AG04449 (cell line): Measurements from ENCODE around the gene TNFRSF18.

Experiments
- CTCF ChIA-PET: fragments of 350-600 bp; formaldehyde crosslinking; extraction: SDS; loops from one replicate; lab custom pipeline; 2021; ENCODE audit warnings: antibody characterized with exemption; lab: Yijun Ruan, JAX
- POLR2A ChIA-PET: fragments of 400-600, 350-600 bp; formaldehyde crosslinking; extraction: SDS; loops from one replicate; lab custom pipeline; 2020; ENCODE audit warnings: antibody characterized with exemption, inconsistent platforms; lab: Yijun Ruan, JAX
- DNase-seq: peaks from one replicate; pipeline ENCODE4 v3.0.0-alpha.2; 2010; ENCODE audit warnings: low read depth, low spot score
- H3K4me3 ChIP-seq: 2 replicates; pipeline ENCODE4 v1.5.1; 2011; ENCODE audit warnings: low read depth, mild to moderate bottlenecking, control low read depth, low read length
- TF ChIP-seq, protein P1 (sequence below): IDR thresholded peaks from one replicate; pipeline ENCODE4 v1.5.1; 2011; ENCODE audit warnings: mild to moderate bottlenecking, moderate library complexity, low read length, control low read depth, inconsistent platforms; ENCODE audit not compliant: insufficient read depth; ENCODE audit errors: missing control alignments

The TNFRSF18 gene

DNA sequence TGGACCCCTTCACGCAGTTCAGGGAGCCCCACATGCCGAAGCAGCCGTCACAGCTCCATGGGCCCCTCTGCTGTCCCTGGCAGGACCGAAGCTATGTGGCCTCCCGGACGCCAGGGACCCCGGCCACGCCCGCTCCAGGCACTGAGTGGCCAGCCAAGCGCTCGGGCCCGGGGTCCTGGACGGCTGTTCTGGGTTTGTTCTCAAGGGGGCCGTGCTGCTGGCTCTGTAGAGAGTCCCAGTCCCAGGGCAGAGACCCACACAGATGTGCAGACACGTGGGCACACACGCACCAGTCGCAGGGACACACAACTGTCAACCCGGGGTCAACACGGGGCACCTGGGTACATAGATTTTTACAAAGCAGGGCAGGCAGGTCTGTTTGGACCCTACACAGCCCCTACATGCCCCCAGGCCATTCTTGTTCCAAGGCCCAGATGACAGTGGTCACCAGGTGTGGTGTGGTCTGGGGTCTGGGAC is 32.3 kb upstream of the TNFRSF18 start:
- no peak for DNase-seq
- CTCF ChIA-PET, result interaction anchor here (1.0 to 2.4 kb wide), 3 partner anchors 116 to 177 kb away, joined by 4 to 10 read pairs (median 6); no protein-coding TSS in a partner anchor
- no peak overlapping the region for H3K4me3 ChIP-seq
- TF ChIP-seq, protein P1, sequence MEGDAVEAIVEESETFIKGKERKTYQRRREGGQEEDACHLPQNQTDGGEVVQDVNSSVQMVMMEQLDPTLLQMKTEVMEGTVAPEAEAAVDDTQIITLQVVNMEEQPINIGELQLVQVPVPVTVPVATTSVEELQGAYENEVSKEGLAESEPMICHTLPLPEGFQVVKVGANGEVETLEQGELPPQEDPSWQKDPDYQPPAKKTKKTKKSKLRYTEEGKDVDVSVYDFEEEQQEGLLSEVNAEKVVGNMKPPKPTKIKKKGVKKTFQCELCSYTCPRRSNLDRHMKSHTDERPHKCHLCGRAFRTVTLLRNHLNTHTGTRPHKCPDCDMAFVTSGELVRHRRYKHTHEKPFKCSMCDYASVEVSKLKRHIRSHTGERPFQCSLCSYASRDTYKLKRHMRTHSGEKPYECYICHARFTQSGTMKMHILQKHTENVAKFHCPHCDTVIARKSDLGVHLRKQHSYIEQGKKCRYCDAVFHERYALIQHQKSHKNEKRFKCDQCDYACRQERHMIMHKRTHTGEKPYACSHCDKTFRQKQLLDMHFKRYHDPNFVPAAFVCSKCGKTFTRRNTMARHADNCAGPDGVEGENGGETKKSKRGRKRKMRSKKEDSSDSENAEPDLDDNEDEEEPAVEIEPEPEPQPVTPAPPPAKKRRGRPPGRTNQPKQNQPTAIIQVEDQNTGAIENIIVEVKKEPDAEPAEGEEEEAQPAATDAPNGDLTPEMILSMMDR, result no peak
- POLR2A ChIA-PET, result no interaction called here

DNA sequence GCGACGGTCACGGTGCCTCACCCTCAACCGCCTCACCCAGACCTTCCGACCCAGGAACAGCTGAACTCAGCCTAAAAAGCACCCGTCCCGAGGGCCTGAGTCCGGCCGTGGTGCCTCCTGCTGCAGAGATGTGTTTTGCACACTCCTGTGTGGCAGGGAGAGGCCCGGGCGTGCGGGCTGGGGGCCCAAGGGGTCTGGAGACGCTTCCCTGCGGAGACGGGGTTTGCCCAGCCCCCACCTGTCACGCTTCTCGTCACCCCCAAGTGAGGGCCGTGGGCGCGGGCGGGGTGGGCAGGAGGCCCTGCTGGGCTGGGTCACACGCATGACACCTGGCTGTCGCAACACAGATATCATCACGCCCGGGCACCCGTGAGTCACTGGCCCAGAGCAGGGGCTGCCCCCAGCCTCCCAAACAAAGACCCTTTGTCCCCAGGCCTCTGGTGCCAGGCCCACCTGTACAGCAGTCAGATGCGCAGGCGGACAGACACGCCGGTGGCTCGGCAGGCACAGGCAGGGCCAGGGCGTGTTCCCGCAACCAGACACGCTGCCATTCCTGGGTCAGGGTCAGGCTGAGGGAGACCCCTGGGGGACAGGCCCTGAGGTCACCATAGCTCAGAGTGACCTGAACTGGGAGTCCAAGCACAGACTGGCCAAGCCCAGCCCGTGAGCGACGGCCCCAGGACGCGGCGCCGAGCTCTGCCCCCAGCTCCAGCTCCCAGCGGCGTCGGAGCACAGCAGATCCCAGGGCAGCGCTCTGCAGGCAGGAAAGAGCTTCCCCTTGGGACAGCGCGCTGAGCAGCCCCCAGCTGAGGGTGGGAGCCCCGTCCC is 31.7 kb upstream of the TNFRSF18 start:
- ChIA-PET POLR2A (no interaction called here), CTCF (interaction anchor here (2.0 to 2.4 kb wide), 2 partner anchors 116 to 118 kb away, joined by 6 to 10 read pairs; no protein-coding TSS in a partner anchor)
- H3K4me3 ChIP-seq, result no peak overlapping the region
- TF ChIP-seq, protein P1, result no peak
- no peak for DNase-seq

DNA sequence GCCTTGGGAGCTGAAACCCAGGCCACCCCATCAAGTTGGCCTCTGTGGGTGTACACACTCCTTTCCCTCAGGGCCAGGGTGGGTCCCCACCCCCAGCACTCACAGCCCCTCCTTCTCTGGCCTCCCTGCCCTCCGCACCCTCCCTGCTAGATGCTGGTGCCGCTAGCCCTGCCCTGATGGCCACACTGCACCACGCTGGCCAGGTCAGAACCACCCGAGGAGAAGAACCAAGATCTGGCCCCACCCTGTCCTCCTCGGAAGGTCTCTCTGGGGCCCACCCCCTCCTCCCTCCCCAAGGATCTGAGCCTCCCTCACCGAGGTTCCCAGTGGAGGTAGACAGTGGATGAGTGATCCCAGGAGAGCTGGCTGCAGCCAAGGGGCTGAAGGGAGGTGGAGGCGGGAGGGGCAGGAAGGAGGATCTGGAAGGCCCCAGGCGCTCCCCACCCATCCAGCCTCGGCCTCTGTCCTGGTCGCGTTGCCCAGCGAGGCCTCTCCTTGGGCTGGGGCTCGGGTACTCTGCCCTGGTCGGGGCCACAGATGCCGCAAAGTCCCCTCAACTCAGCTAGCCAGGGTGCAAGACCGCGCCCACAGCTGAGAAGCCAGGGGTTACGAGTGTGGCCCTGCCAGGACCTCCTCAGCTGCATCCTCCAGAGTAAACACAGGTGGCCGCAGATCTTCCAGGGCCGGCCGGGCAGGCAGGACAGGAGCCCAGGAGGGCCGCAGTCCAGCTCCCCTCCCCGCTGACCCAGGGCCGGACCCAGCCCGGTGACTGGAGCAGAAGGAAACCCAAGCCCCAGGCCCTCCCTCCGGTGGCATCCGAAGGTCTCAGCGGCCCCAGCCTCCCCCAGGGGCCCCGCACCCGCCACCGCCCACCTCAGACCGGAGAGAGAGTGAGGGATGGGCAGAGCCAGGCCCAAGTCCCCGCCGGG is 30.8 kb upstream of the TNFRSF18 start:
- POLR2A ChIA-PET, result no interaction called here
- TF ChIP-seq, protein P1, result no peak
- H3K4me3 ChIP-seq, result no peak overlapping the region
- no peak for DNase-seq
- CTCF ChIA-PET, result interaction anchor here (2.4 kb wide), 1 partner anchor 115 kb away, joined by 10 read pairs; no protein-coding TSS in a partner anchor

DNA sequence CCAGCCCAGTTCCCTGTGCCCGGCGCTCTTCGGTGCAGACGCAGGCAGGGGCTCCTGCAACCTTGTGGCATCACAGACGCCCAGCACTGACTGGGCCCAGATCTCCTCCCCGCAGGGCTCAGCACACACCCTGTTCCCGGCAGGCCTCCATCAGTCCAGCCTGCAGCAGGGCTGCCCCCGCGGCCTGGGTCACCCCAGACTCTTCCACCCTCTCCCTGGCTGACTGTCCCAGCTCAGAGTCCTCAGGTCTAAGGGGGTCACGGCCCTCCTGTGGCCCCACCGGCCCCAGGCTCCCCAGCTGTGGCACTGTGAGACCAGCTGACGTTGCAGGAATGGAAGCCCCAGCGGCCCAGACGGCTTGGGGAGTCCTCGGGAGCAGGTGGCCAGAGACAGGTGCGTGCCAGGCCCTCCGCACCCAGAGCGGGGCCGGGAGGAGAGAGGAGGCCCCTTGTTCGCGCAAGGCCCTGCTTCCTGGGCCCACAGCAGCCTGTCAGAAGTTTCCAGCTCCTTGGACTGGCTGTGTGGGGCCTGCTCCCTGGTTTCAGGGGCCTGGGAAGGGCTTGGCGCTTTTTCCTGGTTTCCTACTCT is 29.9 kb upstream of the TNFRSF18 start:
- POLR2A ChIA-PET, result no interaction called here
- CTCF ChIA-PET, result no interaction called here

DNA sequence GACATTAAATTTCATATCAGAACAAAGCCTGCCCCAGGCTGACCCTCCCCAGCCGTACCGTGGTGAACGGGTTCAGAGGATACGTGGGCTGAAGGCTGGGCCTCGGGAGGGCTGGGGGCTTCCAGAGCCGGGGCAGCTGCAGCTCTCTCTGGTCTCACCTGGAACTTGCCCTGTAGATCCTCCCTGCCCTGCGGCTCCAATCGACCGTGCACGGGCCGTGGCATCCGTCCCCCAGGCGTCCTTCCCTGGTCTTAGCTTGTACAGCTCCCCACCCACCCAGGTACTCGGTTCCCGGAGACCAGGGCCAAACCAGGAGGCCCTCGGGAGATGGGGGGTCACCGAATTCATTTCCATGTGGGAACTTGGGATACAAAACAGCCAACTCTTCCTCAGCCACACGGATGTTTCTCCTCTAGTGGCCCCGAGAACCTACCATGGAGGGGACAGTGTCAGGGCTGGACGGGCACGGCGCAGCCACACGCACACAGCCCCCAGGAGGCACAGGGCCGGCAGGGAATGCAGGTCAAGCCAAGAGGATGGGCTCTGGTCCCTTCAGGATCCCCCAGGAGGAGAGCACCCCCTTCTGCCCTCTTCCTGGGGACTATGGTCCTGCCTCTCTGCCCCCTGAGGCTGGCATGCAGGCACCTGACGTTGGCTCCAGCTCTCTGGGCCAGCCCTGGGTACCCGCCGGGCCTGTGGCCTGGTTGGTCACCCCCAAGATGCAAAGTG is 28.8 kb upstream of the TNFRSF18 start:
- POLR2A ChIA-PET, result no interaction called here
- CTCF ChIA-PET, result no interaction called here

More for the DNA sequence above, 29.9 kb upstream of the TNFRSF18 start:
- DNase-seq, result no peak
- H3K4me3 ChIP-seq, result no peak overlapping the region
- TF ChIP-seq, protein P1, result no peak

More for the DNA sequence above, 28.8 kb upstream of the TNFRSF18 start:
- TF ChIP-seq, protein P1, result no peak
- no peak for DNase-seq
- no peak overlapping the region for H3K4me3 ChIP-seq
